H9 (cell line): Measurements from ENCODE around the gene RUNX1. TPM values are rescaled to one million over a fixed set of nuclear protein-coding genes. Genes with fewer than 3 reads are reported as not detected.

ENCODE experiments used
- DNase-seq: peaks from one replicate; pipeline ENCODE4 v3.0.0-alpha.2; 2017
- H2AFZ ChIP-seq: one replicate; pipeline ENCODE4 v1.6.1; 2013; ENCODE audit warnings: mild to moderate bottlenecking, low read length, control low read depth, moderate library complexity
- H2AK5ac ChIP-seq: 2 replicates; pipeline ENCODE4 v1.6.1; 2013; ENCODE audit warnings: low read length, control low read depth, mixed read lengths; ENCODE audit not compliant: insufficient read length
- H2BK120ac ChIP-seq: one replicate; pipeline ENCODE4 v1.6.1; 2013; ENCODE audit warnings: low read depth, mild to moderate bottlenecking, low read length, control low read depth, inconsistent platforms; ENCODE audit not compliant: poor library complexity, severe bottlenecking
- H2BK12ac ChIP-seq: 2 replicates; pipeline ENCODE4 v1.6.1; 2013; ENCODE audit warnings: low read length, control low read depth, mixed read lengths, low read depth; ENCODE audit not compliant: insufficient read length
- H2BK15ac ChIP-seq: 2 replicates; pipeline ENCODE4 v1.6.1; 2013; ENCODE audit warnings: low read depth, low read length, control low read depth
- H2BK20ac ChIP-seq: one replicate; pipeline ENCODE4 v1.6.1; 2013; ENCODE audit warnings: low read depth, mild to moderate bottlenecking, low read length, control low read depth, inconsistent platforms; ENCODE audit not compliant: poor library complexity, severe bottlenecking
- H2BK5ac ChIP-seq: 2 replicates; pipeline ENCODE4 v1.6.1; 2013; ENCODE audit warnings: low read length, control low read depth, mixed read lengths; ENCODE audit not compliant: insufficient read length
- H3K14ac ChIP-seq: 2 replicates; pipeline ENCODE4 v1.6.1; 2013; ENCODE audit warnings: low read length, control low read depth; ENCODE audit not compliant: insufficient read depth
- H3K18ac ChIP-seq: 2 replicates; pipeline ENCODE4 v1.6.1; 2013; ENCODE audit warnings: low read depth, mild to moderate bottlenecking, mixed read lengths, low read length, control low read depth; ENCODE audit not compliant: insufficient read length
- H3K23ac ChIP-seq: 2 replicates; pipeline ENCODE4 v1.6.1; 2013; ENCODE audit warnings: low read length, control low read depth, mixed read lengths, low read depth; ENCODE audit not compliant: insufficient read length
- H3K23me2 ChIP-seq: 2 replicates; pipeline ENCODE4 v1.6.1; 2013; ENCODE audit warnings: low read depth, mild to moderate bottlenecking, mixed read lengths, low read length, control low read depth; ENCODE audit not compliant: insufficient read length, poor library complexity, severe bottlenecking
- H3K27ac ChIP-seq: 2 replicates; pipeline ENCODE4 v1.5.1; 2013; ENCODE audit warnings: low read length, control low read depth, mixed read lengths, low read depth; ENCODE audit not compliant: insufficient read length
- H3K27me3 ChIP-seq: 2 replicates; pipeline ENCODE4 v1.6.1; 2013; ENCODE audit warnings: low read length, control low read depth, inconsistent platforms; ENCODE audit not compliant: insufficient read depth
- H3K4ac ChIP-seq: 2 replicates; pipeline ENCODE4 v1.6.1; 2013; ENCODE audit warnings: low read depth, mild to moderate bottlenecking, control low read depth, inconsistent platforms, low read length, moderate library complexity
- H3K4me1 ChIP-seq: 2 replicates; pipeline ENCODE4 v1.6.1; 2013; ENCODE audit warnings: low read length, control low read depth, inconsistent platforms; ENCODE audit not compliant: insufficient read depth
- H3K4me2 ChIP-seq: 2 replicates; pipeline ENCODE4 v1.6.1; 2013; ENCODE audit warnings: low read length, control low read depth, mixed read lengths; ENCODE audit not compliant: insufficient read length, insufficient read depth
- H3K56ac ChIP-seq: 2 replicates; pipeline ENCODE4 v1.6.1; 2013; ENCODE audit warnings: low read depth, mild to moderate bottlenecking, mixed read lengths, low read length, control low read depth; ENCODE audit not compliant: insufficient read length
- H3K79me1 ChIP-seq: 2 replicates; pipeline ENCODE4 v1.6.1; 2013; ENCODE audit warnings: low read depth, mild to moderate bottlenecking, moderate library complexity, low read length, control low read depth, inconsistent platforms; ENCODE audit not compliant: insufficient read depth, poor library complexity, severe bottlenecking
- H3K79me2 ChIP-seq: 2 replicates; pipeline ENCODE4 v1.6.1; 2013; ENCODE audit warnings: low read length, control low read depth, inconsistent platforms; ENCODE audit not compliant: insufficient read depth
- H3K9ac ChIP-seq: 2 replicates; pipeline ENCODE4 v1.6.1; 2013; ENCODE audit warnings: low read length, control low read depth, mixed read lengths; ENCODE audit not compliant: insufficient read length; ENCODE audit errors: extremely low read depth
- H3K9me3 ChIP-seq: one replicate; pipeline ENCODE4 v1.6.1; 2013; ENCODE audit warnings: low read depth, low read length, inconsistent platforms; ENCODE audit not compliant: control insufficient read depth
- H3T11ph ChIP-seq: one replicate; pipeline ENCODE4 v1.6.1; 2013; ENCODE audit warnings: mild to moderate bottlenecking, low read length, control low read depth, inconsistent platforms
- H4K20me1 ChIP-seq: one replicate; pipeline ENCODE4 v1.6.1; 2013; ENCODE audit not compliant: control insufficient read depth, insufficient read length, insufficient read depth
- H4K5ac ChIP-seq: 2 replicates; pipeline ENCODE4 v1.6.1; 2013; ENCODE audit warnings: low read depth, mild to moderate bottlenecking, mixed read lengths, low read length, control low read depth; ENCODE audit not compliant: insufficient read length
- H4K8ac ChIP-seq: replicated peaks from 2 replicates; pipeline ENCODE4 v1.6.1; 2013; ENCODE audit warnings: low read length, control low read depth, mixed read lengths, low read depth; ENCODE audit not compliant: insufficient read length
- H4K91ac ChIP-seq: 2 replicates; pipeline ENCODE4 v1.6.1; 2013; ENCODE audit warnings: low read depth, mild to moderate bottlenecking, moderate library complexity, mixed read lengths, low read length, control low read depth; ENCODE audit not compliant: insufficient read length
- H3K27ac Mint-ChIP-seq, 3 experiments: 2 replicates in 2 of 3; 3 replicates in 1 of 3; pipeline ENCODE4 v1.8.0; 2020 to 2021; ENCODE audit warnings: mixed read lengths in 3 of 3, mild to moderate bottlenecking in 1 of 3, moderate library complexity in 1 of 3
- H3K27me3 Mint-ChIP-seq: 2 replicates; pipeline ENCODE4 v1.8.0; 2021; ENCODE audit warnings: low read depth, mild to moderate bottlenecking, moderate library complexity, mixed read lengths
- H3K36me3 Mint-ChIP-seq, 3 experiments: 2 replicates in 2 of 3; 3 replicates in 1 of 3; pipeline ENCODE4 v1.8.0; 2020 to 2021; ENCODE audit warnings: low read depth in 3 of 3, mixed read lengths in 3 of 3; ENCODE audit not compliant: insufficient read depth in 1 of 3
- H3K4me1 Mint-ChIP-seq, 2 experiments: 2 replicates each; pipeline ENCODE4 v1.8.0; 2020; ENCODE audit warnings: mixed read lengths in 2 of 2
- H3K4me3 Mint-ChIP-seq, 2 experiments: 2 replicates in 1 of 2; 3 replicates in 1 of 2; pipeline ENCODE4 v1.8.0; 2020 to 2021; ENCODE audit warnings: mild to moderate bottlenecking in 2 of 2, mixed read lengths in 2 of 2, moderate library complexity in 1 of 2
- H3K9me3 Mint-ChIP-seq, 2 experiments: 2 replicates in 1 of 2; 3 replicates in 1 of 2; pipeline ENCODE4 v1.8.0; 2020; ENCODE audit warnings: mild to moderate bottlenecking in 2 of 2, mixed read lengths in 2 of 2, moderate library complexity in 1 of 2
- WGBS: extraction: QIAGEN DNeasy Blood & Tissue Kit; methylation state at CpG from one replicate; pipeline ENCODE4 v1.1.7; 2013; ENCODE audit warnings: missing lambda C conversion rate, low lambda C conversion rate, mixed read lengths; ENCODE audit not compliant: insufficient read length; ENCODE audit errors: extremely low coverage; 5-methylcytosine and 5-hydroxymethylcytosine counted together
- total RNA-seq: library from RNA; stranded (reverse); gene quantifications from 2 replicates; pipeline ENCODE4 v1.2.1, GENCODE V29; 2021
- TF ChIP-seq, protein P1 (sequence below): fragments of 200-600 bp; sonication (generic); conservative IDR thresholded peaks from 3 replicates; pipeline ENCODE4 v1.8.0; 2021; ENCODE audit warnings: antibody characterized with exemption, mild to moderate bottlenecking

Gene RUNX1
- total RNA-seq, 1 experiment from 2014 or later, result 0.72 TPM

DNA sequence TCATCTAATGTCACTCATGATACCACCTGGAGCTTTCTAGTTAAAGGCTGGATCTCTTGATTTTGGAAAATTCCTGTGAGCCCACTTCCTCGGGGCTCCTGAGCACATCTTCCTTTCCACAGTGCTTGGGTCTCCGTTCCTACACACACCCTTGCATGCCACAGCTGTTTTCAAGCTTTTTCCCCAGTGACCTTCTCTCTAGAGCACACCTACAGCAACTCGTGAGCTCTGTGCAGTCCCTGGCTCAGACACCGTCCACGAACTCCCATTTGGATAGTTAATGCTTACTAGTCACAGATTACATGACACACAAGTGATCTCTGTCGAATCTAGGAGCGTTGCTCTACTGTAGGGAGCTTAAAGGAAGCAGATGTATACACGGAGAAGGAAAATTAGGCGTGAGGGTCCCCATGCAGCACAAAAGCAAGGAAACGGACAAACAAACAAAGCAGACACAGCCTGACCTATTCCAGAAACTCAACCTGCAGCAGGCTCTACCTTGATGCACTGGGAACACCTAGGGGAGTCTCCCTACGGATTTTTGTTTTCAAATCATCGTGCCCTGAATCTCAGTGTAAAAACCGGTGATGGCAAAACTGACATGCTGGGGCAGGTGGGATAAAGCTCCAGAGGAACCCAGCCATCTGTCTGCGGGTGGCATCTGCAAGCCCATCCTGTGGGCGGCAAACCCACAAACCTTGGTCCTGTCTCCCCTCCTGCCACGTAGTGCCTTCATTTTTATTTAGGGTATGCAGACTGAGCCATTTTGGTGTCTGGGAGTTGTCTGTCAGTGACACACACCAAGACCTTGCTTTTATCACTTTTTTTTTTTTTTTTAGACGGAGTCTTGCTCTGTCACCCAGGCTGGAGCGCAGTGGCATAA, 177.8 kb downstream of the RUNX1 start:
- Histone ChIP-seq H3K18ac (no peak overlapping the region), H2BK5ac (no peak overlapping the region), H4K8ac (no peak overlapping the region), H2BK20ac (no peak overlapping the region), H3K79me1 (no peaks in the 10 kb centered on the region), H3T11ph (no peak overlapping the region), H3K27ac (no peak overlapping the region), H2AK5ac (no peak overlapping the region), H3K4ac (no peak overlapping the region), H4K20me1 (no peaks in the 10 kb centered on the region), H4K5ac (no peak overlapping the region), H3K9me3 (no peaks in the 10 kb centered on the region), H2AFZ (no peak overlapping the region), H3K4me2 (no peak overlapping the region), H3K23ac (no peak overlapping the region), H3K79me2 (no peaks in the 10 kb centered on the region), H2BK120ac (no peak overlapping the region), H3K56ac (no peak overlapping the region), H3K9ac (no peak overlapping the region), H2BK15ac (no peak overlapping the region), H2BK12ac (no peak overlapping the region), H3K23me2 (no peaks in the 10 kb centered on the region), H3K27me3 (peaks cover 22% of the 10 kb centered on the region), H3K4me1 (0 out of 2 replicates have a peak, but pooled peaks cover 2% of the 10 kb centered on the region), H4K91ac (no peak overlapping the region), H3K14ac (no peak overlapping the region)
- Mint-ChIP-seq H3K4me1 (peaks cover 14 to 29% of the 10 kb centered on the region in 2 experiments), H3K9me3 (no peaks in the 10 kb centered on the region; a peak in 1 of 5 replicates), H3K36me3 (no peaks in the 10 kb centered on the region; a peak in 1 of 7 replicates), H3K27me3 (peaks cover 93% of the 10 kb centered on the region), H3K27ac (no peak overlapping the region), H3K4me3 (no peak overlapping the region)
- no peak for DNase-seq
- whole genome bisulfite sequencing, result no CpG with 5 or more reads among the region's 18 CpGs
- TF ChIP-seq, protein P1, sequence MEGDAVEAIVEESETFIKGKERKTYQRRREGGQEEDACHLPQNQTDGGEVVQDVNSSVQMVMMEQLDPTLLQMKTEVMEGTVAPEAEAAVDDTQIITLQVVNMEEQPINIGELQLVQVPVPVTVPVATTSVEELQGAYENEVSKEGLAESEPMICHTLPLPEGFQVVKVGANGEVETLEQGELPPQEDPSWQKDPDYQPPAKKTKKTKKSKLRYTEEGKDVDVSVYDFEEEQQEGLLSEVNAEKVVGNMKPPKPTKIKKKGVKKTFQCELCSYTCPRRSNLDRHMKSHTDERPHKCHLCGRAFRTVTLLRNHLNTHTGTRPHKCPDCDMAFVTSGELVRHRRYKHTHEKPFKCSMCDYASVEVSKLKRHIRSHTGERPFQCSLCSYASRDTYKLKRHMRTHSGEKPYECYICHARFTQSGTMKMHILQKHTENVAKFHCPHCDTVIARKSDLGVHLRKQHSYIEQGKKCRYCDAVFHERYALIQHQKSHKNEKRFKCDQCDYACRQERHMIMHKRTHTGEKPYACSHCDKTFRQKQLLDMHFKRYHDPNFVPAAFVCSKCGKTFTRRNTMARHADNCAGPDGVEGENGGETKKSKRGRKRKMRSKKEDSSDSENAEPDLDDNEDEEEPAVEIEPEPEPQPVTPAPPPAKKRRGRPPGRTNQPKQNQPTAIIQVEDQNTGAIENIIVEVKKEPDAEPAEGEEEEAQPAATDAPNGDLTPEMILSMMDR, result no peak
